Aorta (tissue), 5 donors: ENCODE measurements around the gene TAS1R3. TPM values are rescaled to one million over a fixed set of nuclear protein-coding genes. Genes with fewer than 3 reads are reported as not detected.

Experiments
- ATAC-seq: fragments of 200-7000 bp; cut with Tn5 transposase; one replicate; pipeline ENCODE4 v1.9.1; 2022; ENCODE audit warnings: moderate library complexity; ENCODE audit not compliant: low FRiP score
- DNase-seq, 2 donors: peaks; one replicate each; pipeline ENCODE4 v3.0.0-alpha.2; 2020
- H3K27ac ChIP-seq, 2 donors: one replicate each; pipeline ENCODE4 v1.5.1; 2013; ENCODE audit warnings: low read length in 2 of 2, mild to moderate bottlenecking in 2 of 2, moderate library complexity in 2 of 2, control low read depth in 1 of 2, inconsistent platforms in 1 of 2, low read depth in 1 of 2
- H3K27me3 ChIP-seq, 2 donors: one replicate each; pipeline ENCODE4 v1.6.1; 2013; ENCODE audit warnings: control low read depth in 1 of 2, low read length in 1 of 2, mild to moderate bottlenecking in 1 of 2, moderate library complexity in 1 of 2; ENCODE audit not compliant: insufficient read depth in 2 of 2, control insufficient read depth in 1 of 2
- H3K36me3 ChIP-seq, 2 donors: one replicate each; pipeline ENCODE4 v1.6.1; 2013; ENCODE audit warnings: control low read depth in 1 of 2, low read length in 1 of 2, mild to moderate bottlenecking in 1 of 2; ENCODE audit not compliant: insufficient read depth in 2 of 2, control insufficient read depth in 1 of 2
- H3K4me1 ChIP-seq, 2 donors: one replicate each; pipeline ENCODE4 v1.6.1; 2013; ENCODE audit warnings: low read length in 2 of 2, control low read depth in 1 of 2, mild to moderate bottlenecking in 1 of 2, moderate library complexity in 1 of 2; ENCODE audit not compliant: insufficient read depth in 2 of 2, control insufficient read depth in 1 of 2
- H3K4me3 ChIP-seq, 2 donors: one replicate each; pipeline ENCODE4 v1.5.1; 2013; ENCODE audit warnings: low read length in 2 of 2, control low read depth in 1 of 2, mild to moderate bottlenecking in 1 of 2
- H3K9me3 ChIP-seq: one replicate; pipeline ENCODE4 v1.6.1; 2013; ENCODE audit warnings: mild to moderate bottlenecking, low read length; ENCODE audit not compliant: control insufficient read depth
- WGBS, 2 donors: extraction: QIAGEN DNeasy Blood & Tissue Kit; methylation state at CpG; one replicate each; pipeline ENCODE4 v1.1.7; 2013; 5-methylcytosine and 5-hydroxymethylcytosine counted together
- intact Hi-C, 2 donors: fragments of 100-400 bp; cut with DNase I; formaldehyde crosslinking; loops; one replicate each; pipeline versions ENCODE4 v1.14.2 to v1.15.0; 2022
- polyA plus RNA-seq, 2 donors: library from polyadenylated mRNA; stranded (reverse); fragments of 200-250 nt; gene quantifications; one replicate each; pipeline ENCODE4 v1.2.3, GENCODE V29; 2013
- total RNA-seq, 2 donors: library from RNA; stranded (reverse); fragmentation: NEBNext Ultra II Directional; extraction: Animal tissue kit (Norgen Biotek cat#: 25700); gene quantifications; one replicate each; pipeline ENCODE4 v1.2.1, GENCODE V29; 2021
- donor health status: healthy with polysubstance abuse.
- donor health status: Bipolar disorder and iron deficiency.
- donor health status: DM: no; HTN: no; CAD: no.
- donor health status: DM: no; HTN: no; CAD: no.
- donor health status: DM: yes; HTN: yes; CAD: no.

TAS1R3 gene
- total and polyA plus RNA-seq, 4 donors, result 0.24 to 0.36 (median 0.28) TPM

- WGBS, 2 donors, result 83 to 87% methylated on average over 57 of the region's 57 CpGs
- no peak overlapping the region for H3K27ac ChIP-seq
These were observed 1.1 kb downstream of the TAS1R3 start for GRCh38 chr1:1332031-1332755.

GRCh38 chr1:1332774-1333480 is 1.8 kb downstream of the TAS1R3 start:
- Histone ChIP-seq H3K27me3 (no peaks in the 10 kb centered on the region), H3K4me1 (no peaks in the 10 kb centered on the region), H3K9me3 (no peaks in the 10 kb centered on the region), H3K27ac (no peak overlapping the region), H3K36me3 (no peaks in the 10 kb centered on the region), H3K4me3 (no peak overlapping the region)
- DNase-seq, result no peak
- no peak for ATAC-seq
- WGBS, 2 donors, result 81 to 82% methylated on average over 38 to 48 of the region's 48 CpGs
- intact Hi-C loops, result no loop called here

More at GRCh38 chr1:1332031-1332755, 1.1 kb downstream of the TAS1R3 start:
- Histone ChIP-seq H3K4me1 (no peaks in the 10 kb centered on the region), H3K27me3 (no peaks in the 10 kb centered on the region), H3K9me3 (no peaks in the 10 kb centered on the region), H3K36me3 (no peaks in the 10 kb centered on the region), H3K4me3 (no peak overlapping the region)
- DNase-seq (no peak), ATAC-seq (no peak)
- intact Hi-C loops, result no loop called here

GRCh38 chr1:1333551-1334241 is 2.6 kb downstream of the TAS1R3 start:
- H3K4me1 ChIP-seq, result no peaks in the 10 kb centered on the region
- H3K4me3 ChIP-seq, result no peak overlapping the region
- intact Hi-C loops, result no loop called here
- WGBS, 2 donors, result 75 to 81% methylated on average over 36 of the region's 36 CpGs
- ATAC-seq (no peak), DNase-seq (no peak)
- H3K27me3 ChIP-seq, result no peaks in the 10 kb centered on the region
- no peaks in the 10 kb centered on the region for H3K36me3 ChIP-seq
- H3K9me3 ChIP-seq, result no peaks in the 10 kb centered on the region
- no peak overlapping the region for H3K27ac ChIP-seq

- WGBS, 2 donors, result 49 to 55% methylated on average over 10 to 11 of the region's 11 CpGs
- no peak overlapping the region for H3K4me3 ChIP-seq
- H3K9me3 ChIP-seq, result no peaks in the 10 kb centered on the region
- intact Hi-C loops, result no loop called here
- no peak overlapping the region for H3K27ac ChIP-seq
- H3K36me3 ChIP-seq, result no peaks in the 10 kb centered on the region
- no peaks in the 10 kb centered on the region for H3K27me3 ChIP-seq
- no peak for ATAC-seq
- no peaks in the 10 kb centered on the region for H3K4me1 ChIP-seq
- no peak for DNase-seq
These were observed 3.8 kb downstream of the TAS1R3 start for GRCh38 chr1:1334835-1335234.

GRCh38 chr1:1335283-1335682 is 4.2 kb downstream of the TAS1R3 start:
- Histone ChIP-seq H3K36me3 (no peaks in the 10 kb centered on the region), H3K4me1 (no peaks in the 10 kb centered on the region), H3K9me3 (no peaks in the 10 kb centered on the region), H3K27me3 (no peaks in the 10 kb centered on the region), H3K4me3 (no peak overlapping the region), H3K27ac (no peak overlapping the region)
- DNase-seq (no peak), ATAC-seq (no peak)
- intact Hi-C loops, result no loop called here
- WGBS, 2 donors, result 72 to 79% methylated on average over 16 of the region's 16 CpGs

- Histone ChIP-seq H3K36me3 (no peaks in the 10 kb centered on the region), H3K9me3 (no peaks in the 10 kb centered on the region), H3K27me3 (no peaks in the 10 kb centered on the region), H3K4me3 (no peak overlapping the region), H3K4me1 (no peaks in the 10 kb centered on the region), H3K27ac (no peak overlapping the region)
- DNase-seq, result no peak
- WGBS, 2 donors, result 88 to 89% methylated on average over 21 of the region's 21 CpGs
- ATAC-seq, result no peak
- intact Hi-C loops, result no loop called here
These were observed 4.7 kb downstream of the TAS1R3 start for GRCh38 chr1:1335792-1336248.

GRCh38 chr1:1336446-1336845 is 5.4 kb downstream of the TAS1R3 start:
- ATAC-seq (no peak), DNase-seq (no peak)
- Histone ChIP-seq H3K9me3 (no peaks in the 10 kb centered on the region), H3K27ac (no peak overlapping the region), H3K36me3 (no peaks in the 10 kb centered on the region), H3K27me3 (no peaks in the 10 kb centered on the region), H3K4me1 (no peaks in the 10 kb centered on the region), H3K4me3 (no peak overlapping the region)
- WGBS, 2 donors, result 91% methylated on average over 25 to 26 of the region's 26 CpGs
- intact Hi-C loops, result no loop called here

GRCh38 chr1:1336931-1337792 is 6.1 kb downstream of the TAS1R3 start:
- DNase-seq (no peak), ATAC-seq (no peak)
- no peak overlapping the region for H3K27ac ChIP-seq
- no peak overlapping the region for H3K4me3 ChIP-seq
- H3K36me3 ChIP-seq, result peaks cover 0 to 4% of the 10 kb centered on the region in 2 donors
- 94 to 97% methylated on average over 32 of the region's 32 CpGs for WGBS, 2 donors
- no peaks in the 10 kb centered on the region for H3K9me3 ChIP-seq
- intact Hi-C loops, result no loop called here
- no peaks in the 10 kb centered on the region for H3K27me3 ChIP-seq
- no peaks in the 10 kb centered on the region for H3K4me1 ChIP-seq
